HG03469 (cell line): ENCODE data around the gene STK24.
"Not testable (repeated sequence)": the region's sequence is repeated elsewhere in the genome, so short reads cannot be mapped to it uniquely, and the experiment has no call there.

ENCODE experiments used
- ATAC-seq: cut with Tn5 transposase; IDR thresholded peaks from one replicate; pipeline ENCODE4 v1.9.1; 2021; ENCODE audit warnings: mild to moderate bottlenecking, moderate library complexity, moderate number of reproducible peaks; ENCODE audit not compliant: unreplicated experiment

The STK24 gene

GRCh38 chr13:98576963-98577835 is at the start of gene STK24:
STK24 (minus strand) TSS chr13:98577107; CDS start chr13:98576786, 321 bp downstream.
- peak; percentile 48 for ATAC-seq

- ATAC-seq = no peak
Measured at GRCh38 chr13:98626298-98626935, 49.5 kb upstream of the STK24 start.

- not testable (repeated sequence) for ATAC-seq
Measured at GRCh38 chr13:98624589-98624988, 47.7 kb upstream of the STK24 start.

- no peak for ATAC-seq
Measured at GRCh38 chr13:98622931-98623331, 46.0 kb upstream of the STK24 start.

GRCh38 chr13:98619556-98619955 is 42.6 kb upstream of the STK24 start:
- no peak for ATAC-seq

- not testable (repeated sequence) for ATAC-seq
Measured at GRCh38 chr13:98615595-98615994, 38.7 kb upstream of the STK24 start.

- ATAC-seq = no peak
Measured at GRCh38 chr13:98613591-98613990, 36.7 kb upstream of the STK24 start.

- ATAC-seq = no peak
Measured at GRCh38 chr13:98609756-98610155, 32.8 kb upstream of the STK24 start.

GRCh38 chr13:98606296-98606695 is 29.4 kb upstream of the STK24 start:
- ATAC-seq = no peak

- ATAC-seq = no peak
Measured at GRCh38 chr13:98599502-98600328, 22.8 kb upstream of the STK24 start.

GRCh38 chr13:98598043-98598442 is 21.1 kb upstream of the STK24 start:
- no peak for ATAC-seq

- no peak for ATAC-seq
Measured at GRCh38 chr13:98595134-98595533, 18.2 kb upstream of the STK24 start.

- no peak for ATAC-seq
Measured at GRCh38 chr13:98592362-98592732, 15.4 kb upstream of the STK24 start.

- no peak for ATAC-seq
Measured at GRCh38 chr13:98591721-98592361, 14.9 kb upstream of the STK24 start.

GRCh38 chr13:98590471-98590870 is 13.6 kb upstream of the STK24 start:
- ATAC-seq = not testable (repeated sequence)

GRCh38 chr13:98589516-98589915 is 12.6 kb upstream of the STK24 start:
- ATAC-seq = not testable (repeated sequence)

GRCh38 chr13:98586400-98587345 is 9.8 kb upstream of the STK24 start:
- no peak for ATAC-seq

- no peak for ATAC-seq
Measured at GRCh38 chr13:98585946-98586345, 9.0 kb upstream of the STK24 start.

- no peak for ATAC-seq
Measured at GRCh38 chr13:98585398-98585754, 8.5 kb upstream of the STK24 start.
